Activated T-helper 9 cell treated with anti-CD3 and anti-CD28 coated beads, Interleukin-2, amount 50 U/mL, for 16 hours (primary cell): Measurements from ENCODE around the gene SLC47A2.

Source experiments
- DNase-seq: peaks from one replicate; pipeline ENCODE4 v3.0.0-alpha.2; 2020; ENCODE audit warnings: low read depth

Gene SLC47A2

DNA sequence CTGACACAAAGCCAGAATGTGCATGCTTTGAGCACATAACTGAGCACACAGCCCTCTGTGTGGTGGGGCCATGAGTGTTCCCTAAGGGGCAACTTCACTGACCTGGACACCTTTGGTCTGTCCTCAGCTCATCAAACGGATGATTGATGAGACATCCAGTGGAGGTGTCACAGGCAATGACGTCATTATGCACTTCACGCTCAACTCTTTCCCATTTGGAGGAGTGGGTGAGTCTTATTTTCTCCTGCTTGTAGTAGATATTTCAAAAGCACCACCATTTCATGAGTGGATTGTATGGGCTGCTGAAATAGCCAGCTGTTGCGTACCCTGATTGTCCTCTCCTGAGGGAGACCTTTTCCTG, 51.6 kb downstream of the SLC47A2 start:
- DNase-seq, result no peak

- DNase-seq, result no peak
Observed at GRCh38 chr17:19664136-19664820, 52.1 kb downstream of the SLC47A2 start.

GRCh38 chr17:19663097-19663496, 53.3 kb downstream of the SLC47A2 start:
- no peak for DNase-seq

DNA sequence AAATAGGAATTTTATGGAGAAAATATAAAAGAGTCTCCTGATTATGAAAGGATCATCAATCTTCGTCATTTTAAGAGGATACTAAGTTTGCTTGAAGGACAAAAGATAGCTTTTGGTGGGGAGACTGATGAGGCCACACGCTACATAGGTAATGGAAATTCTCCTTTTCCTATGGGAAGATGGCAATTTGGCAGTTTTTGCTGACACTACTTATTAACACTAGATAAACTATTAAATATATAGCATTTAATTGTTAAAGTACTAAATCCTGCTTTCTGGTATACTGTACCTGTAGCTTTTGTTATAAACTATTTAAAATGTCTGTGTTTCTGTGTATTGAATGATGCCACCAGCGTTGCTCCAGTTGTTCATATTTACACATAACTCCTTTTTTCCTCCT, 55.3 kb downstream of the SLC47A2 start:
- DNase-seq, result no peak

DNA sequence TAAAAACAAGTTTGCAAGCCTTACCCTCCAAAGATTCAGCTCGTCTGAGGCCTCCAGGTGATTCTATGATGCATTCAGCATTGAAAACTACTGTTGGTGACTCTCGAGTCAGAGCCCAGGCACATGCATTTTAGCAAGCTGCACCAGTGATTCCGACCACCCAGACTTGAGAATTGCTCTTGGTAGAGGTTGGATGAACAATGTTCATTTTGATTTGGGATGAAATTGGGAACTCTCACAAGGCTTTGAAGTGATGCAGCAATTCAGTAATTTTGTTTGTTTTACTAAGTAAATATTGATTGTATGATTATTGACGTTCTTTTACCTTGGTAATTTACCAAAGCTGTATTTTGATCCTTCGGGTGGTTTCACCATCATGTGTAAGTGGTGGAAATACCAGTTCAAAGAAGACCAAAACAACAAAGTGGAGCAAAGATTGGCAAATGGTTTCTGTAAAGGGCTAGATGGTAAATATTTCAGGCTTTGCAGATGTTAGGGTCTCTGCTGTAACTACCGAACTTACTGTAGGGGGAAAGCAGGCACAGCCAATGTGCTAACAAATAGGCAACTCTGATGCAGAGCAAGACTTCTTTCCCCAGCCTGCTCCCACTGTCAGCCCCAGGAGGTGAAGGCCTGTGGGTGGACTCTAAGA, 56.0 kb downstream of the SLC47A2 start:
- DNase-seq, result no peak

DNA sequence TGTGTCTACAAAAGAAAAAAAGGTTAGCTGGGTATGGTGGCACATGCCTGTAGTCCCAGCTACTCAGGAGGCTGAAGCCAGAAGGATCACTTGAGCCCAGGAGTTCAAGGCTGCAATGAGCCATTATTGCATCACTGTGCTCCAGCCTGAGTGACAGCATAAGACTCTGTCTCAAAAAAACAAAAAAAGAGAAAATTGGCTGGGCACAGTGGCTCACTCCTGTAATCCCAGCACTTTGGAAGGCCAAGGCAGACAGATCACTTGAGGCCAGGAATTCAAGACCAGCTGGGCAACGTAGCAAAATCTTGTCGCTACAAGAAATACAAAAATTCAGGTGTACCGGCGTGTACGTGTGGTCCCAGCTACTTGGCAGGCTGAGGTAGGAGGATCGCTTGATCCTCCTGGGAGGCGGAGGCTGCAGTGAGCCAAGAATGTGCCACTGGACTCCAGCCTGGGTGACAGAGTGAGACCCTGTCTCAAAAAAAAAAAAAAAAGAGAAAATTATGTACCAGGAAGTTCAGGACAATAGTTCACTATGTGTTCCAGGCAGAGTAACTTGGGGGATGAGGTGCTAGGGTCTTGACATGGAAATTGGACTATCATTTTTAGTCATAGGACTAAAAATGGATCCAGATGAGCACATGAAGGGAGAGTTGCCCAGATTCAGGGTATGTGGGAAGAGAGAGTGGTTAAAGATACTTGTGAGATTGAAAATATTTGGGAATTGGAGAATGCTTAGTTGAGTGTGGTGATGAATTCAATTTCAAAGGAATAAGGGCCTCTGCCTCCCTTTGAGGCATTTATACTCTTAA, 56.8 kb downstream of the SLC47A2 start:
- DNase-seq, result no peak

GRCh38 chr17:19656851-19657581, 59.4 kb downstream of the SLC47A2 start:
- DNase-seq, result no peak

DNA sequence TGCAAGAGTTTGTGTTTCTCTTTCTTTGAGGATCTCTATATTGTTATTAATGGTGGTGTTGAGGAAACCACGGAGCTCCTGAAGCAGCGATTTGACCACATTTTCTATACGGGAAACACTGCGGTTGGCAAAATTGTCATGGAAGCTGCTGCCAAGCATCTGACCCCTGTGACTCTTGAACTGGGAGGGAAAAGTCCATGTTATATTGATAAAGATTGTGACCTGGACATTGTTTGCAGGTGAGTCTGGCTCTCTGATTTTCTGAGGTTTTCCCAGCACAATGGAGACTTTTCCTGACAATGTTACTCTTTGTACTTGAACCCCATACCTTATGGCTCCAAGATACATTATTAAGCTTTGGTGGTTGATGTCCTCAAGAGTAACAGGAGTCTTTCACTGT, 60.0 kb downstream of the SLC47A2 start:
- no peak for DNase-seq

DNA sequence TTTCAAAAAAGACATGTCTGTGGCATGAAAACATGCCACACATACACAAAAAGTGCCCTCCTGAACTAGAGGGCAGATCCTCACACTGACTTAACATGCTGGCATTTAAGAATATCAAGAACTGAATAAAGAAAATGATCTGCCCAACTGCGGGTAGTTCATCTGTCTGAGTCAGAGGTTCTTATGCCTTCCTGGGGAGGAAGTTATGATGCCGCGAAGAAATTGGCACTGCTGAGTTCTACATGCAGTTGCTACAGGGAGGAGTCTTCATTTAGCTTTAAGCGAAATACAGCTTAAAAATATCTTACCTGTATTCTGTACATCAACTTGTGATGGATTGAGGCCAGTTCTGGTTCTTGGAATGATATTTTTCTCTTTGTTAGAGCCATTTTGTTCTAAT, 61.5 kb downstream of the SLC47A2 start:
- DNase-seq, result no peak

- no peak for DNase-seq
Observed at GRCh38 chr17:19654342-19654886, 62.0 kb downstream of the SLC47A2 start.

DNA sequence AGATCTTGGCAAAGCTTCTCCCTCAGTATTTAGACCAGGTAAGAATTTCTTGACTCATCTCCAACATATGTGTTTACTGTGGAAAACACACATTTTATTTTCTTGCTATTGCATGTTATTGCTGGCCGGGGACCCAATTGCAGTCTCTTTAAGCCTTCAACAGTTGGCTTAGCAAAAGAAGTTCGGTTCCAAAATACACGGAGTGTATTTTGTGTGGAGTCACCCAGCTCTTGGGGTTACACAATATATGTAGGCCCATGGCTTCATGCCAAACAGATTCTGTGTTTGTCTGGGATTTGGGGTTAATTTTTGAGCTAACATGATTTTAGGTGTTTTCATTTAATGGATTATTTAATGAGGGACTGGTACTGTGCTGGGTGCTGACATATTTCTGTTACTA, 63.8 kb downstream of the SLC47A2 start:
- DNase-seq, result no peak

DNA sequence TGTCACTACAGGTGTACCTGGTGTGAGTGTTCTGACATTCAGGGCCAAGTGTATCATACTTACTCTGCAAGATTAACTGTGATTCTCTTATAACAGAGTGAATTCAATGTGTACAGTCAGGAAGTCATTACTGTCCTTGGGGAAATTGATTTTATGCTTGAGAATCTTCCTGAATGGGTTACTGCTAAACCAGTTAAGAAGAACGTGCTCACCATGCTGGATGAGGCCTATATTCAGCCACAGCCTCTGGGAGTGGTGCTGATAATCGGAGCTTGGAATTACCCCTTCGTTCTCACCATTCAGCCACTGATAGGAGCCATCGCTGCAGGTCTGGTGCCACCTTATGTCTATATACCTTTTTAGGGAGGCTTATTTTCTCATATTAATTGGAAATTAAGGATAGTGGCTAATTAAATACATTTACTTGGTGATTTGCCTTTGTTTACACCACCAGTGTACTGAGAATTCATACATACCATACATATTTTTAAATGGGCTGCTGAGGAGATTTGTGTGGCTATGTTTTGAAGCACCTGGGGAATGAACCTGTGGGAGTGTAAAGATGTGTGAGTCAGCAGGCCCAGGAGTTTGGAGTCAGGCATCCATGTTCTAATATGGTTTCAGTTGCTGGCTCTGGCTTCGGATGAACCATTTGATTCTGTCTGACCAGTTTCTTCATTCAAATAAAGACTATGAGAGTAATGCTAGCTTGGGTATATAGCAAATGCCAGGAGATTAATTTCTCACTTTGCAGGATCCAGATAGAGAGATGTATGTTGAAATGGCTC, 64.7 kb downstream of the SLC47A2 start:
- no peak for DNase-seq

GRCh38 chr17:19650826-19651225, 65.6 kb downstream of the SLC47A2 start:
- no peak for DNase-seq

DNA sequence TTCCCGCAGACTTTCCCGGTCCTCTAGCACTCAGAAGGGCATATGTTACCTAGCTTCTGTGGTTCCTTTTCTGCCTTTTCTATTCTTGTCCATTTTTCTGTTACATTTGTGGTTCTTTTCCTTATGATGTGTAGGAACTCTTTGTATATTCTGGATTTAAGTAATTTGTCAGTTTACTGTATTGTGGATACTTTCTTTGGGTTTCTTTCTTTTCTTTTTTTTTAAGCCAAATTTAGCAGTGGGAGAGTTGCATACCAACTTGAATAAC, 67.2 kb downstream of the SLC47A2 start:
- no peak for DNase-seq

DNA sequence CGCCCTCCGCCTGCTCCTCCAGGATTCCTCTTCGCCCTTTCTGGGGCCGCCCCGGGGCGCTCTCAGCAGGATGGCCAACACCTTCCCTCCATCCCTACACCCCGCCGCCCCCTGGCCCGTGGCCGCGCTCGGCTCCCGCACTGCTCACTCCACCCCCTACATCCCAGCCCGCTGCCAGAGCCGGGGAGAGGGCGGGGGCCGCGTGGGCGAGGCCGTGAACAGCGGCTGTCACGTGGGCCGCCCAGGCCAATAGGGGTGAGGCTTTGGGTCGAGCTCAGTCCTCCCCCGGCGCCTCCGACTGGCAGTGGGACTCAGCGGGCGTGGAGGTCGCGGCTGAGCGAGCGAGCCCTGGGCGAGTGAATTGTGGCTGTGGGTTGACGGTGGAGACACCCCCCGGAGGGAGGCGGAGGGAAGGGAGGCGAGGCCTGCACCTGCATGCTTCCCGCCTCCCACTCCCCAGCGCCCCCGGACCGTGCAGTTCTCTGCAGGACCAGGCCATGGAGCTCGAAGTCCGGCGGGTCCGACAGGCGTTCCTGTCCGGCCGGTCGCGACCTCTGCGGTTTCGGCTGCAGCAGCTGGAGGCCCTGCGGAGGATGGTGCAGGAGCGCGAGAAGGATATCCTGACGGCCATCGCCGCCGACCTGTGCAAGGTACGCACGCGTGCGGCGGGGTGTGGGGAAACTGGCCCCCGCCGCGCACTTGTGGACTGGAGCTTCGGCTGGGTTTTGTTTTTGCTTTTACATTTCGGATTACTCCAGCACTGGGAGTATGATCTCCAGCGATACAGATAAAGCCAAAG, 67.7 kb downstream of the SLC47A2 start, which contains the start of gene ALDH3A2:
Gene ALDH3A2, plus strand, starts transcription at position 277 of the 799 bp plus-strand sequence. Its CDS starts 221 bp downstream, at position 498.
- DNase-seq, result peak; percentile 91

DNA sequence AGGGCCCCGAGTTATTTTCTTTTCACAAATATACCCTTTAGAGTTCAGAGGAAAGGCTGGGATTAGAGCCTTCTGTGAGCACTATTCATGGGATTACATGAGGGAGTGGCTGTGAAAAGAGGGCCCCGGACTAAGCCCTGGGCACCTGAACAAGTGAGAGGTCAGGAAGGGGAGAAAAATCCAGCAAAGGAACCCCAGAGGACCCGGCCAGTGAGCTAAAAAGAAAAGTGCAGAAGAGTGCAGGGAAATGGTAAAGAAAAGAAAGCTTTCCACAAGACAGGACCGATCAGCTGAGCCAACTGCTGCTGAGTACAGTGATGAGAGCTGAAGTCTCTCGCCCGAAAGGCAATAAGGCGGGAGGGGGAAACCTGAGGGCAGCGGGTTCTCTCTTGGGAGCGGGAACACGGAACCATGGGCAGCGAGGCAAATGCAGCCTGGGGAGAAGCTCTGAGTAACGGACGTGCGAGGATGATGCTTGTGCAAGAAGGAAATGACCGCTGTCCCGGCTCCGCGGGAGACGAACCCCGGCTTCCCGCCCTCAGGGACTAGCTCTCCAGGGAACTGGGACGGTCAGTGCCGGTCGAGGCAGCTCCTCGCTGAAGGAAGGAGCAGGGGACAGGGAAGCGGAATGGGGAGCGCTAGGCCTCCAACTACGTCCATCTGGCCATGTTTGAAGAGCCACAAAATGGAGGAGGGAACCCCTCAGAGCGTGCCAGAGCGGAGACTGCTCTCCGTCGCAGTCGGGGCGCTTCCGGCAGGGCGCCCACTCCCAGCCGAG, 68.5 kb downstream of the SLC47A2 start:
- DNase-seq, result peak; percentile 17

DNA sequence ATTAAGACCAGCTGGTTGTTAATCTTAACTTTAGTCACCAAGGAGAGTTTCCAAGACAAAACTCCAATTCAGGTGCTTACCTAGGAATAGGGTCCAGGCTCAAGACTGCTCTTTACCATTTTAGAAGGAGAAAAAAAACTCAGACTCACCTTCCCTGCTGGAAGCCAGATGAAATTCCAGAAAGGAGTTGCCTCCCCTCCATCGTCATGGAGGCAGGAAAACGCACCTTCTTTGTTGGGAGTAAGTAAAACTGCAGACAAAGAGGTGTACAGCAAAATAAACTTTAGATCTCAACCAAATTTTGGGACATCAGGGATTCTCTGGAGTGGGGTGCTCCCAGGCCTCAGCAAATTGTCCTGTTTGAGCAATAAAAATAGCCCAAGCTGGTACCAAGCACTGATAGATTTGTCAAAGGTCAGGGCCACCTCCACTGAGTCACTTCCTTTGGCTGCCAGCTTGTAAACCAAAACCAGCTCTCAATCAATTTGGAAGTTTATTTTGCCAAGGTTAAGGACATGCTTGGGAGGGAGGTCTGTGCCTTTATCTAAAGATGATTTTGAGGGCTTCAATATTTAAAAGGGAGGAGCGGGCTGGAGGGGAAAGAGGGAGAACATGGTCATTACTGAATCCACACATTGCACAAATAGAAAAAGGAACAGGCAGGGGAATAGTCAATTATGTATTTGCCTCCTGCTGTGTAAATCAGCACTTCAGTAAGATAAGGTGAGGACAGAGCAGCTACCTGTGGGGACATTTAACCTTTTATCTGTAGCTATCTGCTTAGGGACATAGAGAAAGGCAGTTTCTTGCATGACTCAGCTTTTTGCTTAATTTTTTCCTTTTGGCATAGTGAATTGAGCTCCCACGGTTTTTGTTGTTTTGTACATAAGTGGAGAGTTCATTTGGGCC, 69.3 kb downstream of the SLC47A2 start:
- no peak for DNase-seq

GRCh38 chr17:19645734-19646201, 70.6 kb downstream of the SLC47A2 start:
- peak; percentile 9 for DNase-seq
